HG02938 (cell line): ENCODE measurements around the gene COL7A1.
"Not testable (repeated sequence)": the region's sequence is repeated elsewhere in the genome, so short reads cannot be mapped to it uniquely, and the experiment has no call there.

Experiments used
- ATAC-seq: cut with Tn5 transposase; IDR thresholded peaks from one replicate; pipeline ENCODE4 v1.9.1; 2021; ENCODE audit warnings: mild to moderate bottlenecking, moderate library complexity; ENCODE audit not compliant: unreplicated experiment

COL7A1 gene

GRCh38 chr3:48565186-48565585 is 29.9 kb downstream of the COL7A1 start:
- ATAC-seq: no peak

- ATAC-seq: no peak
These were observed 30.5 kb downstream of the COL7A1 start for GRCh38 chr3:48564667-48565066.

- ATAC-seq: no peak
These were observed 31.1 kb downstream of the COL7A1 start for GRCh38 chr3:48564022-48564421.

GRCh38 chr3:48563382-48563918 is 31.7 kb downstream of the COL7A1 start, which contains the start of gene UCN2:
Gene UCN2, minus strand, starts transcription at chr3:48563781. Its CDS starts 657 bp downstream, at chr3:48563124.
- no peak for ATAC-seq

GRCh38 chr3:48562367-48563095 is 32.6 kb downstream of the COL7A1 start:
- no peak for ATAC-seq

GRCh38 chr3:48561045-48561736 is 33.9 kb downstream of the COL7A1 start:
- ATAC-seq: no peak

GRCh38 chr3:48560648-48561018 is 34.5 kb downstream of the COL7A1 start:
- no peak for ATAC-seq

- no peak for ATAC-seq
These were observed 36.5 kb downstream of the COL7A1 start for GRCh38 chr3:48558493-48559134.

- peak; percentile 82 for ATAC-seq
These were observed 38.1 kb downstream of the COL7A1 start, which contains the start of gene PFKFB4 for GRCh38 chr3:48556796-48557626. Gene PFKFB4, minus strand, starts transcription at chr3:48556803. Its CDS starts 26 bp downstream, at chr3:48556777.

- ATAC-seq: no peak
These were observed 39.0 kb downstream of the COL7A1 start for GRCh38 chr3:48555949-48556795.

- ATAC-seq: no peak
These were observed 39.7 kb downstream of the COL7A1 start for GRCh38 chr3:48555231-48555948.

GRCh38 chr3:48553886-48554845 is 41.0 kb downstream of the COL7A1 start:
- ATAC-seq: no peak

- no peak for ATAC-seq
These were observed 41.8 kb downstream of the COL7A1 start for GRCh38 chr3:48553361-48553760.

- ATAC-seq: no peak
These were observed 42.8 kb downstream of the COL7A1 start for GRCh38 chr3:48552111-48552951.

- ATAC-seq: not testable (repeated sequence)
These were observed 43.5 kb downstream of the COL7A1 start for GRCh38 chr3:48551651-48552050.

- no peak for ATAC-seq
These were observed 46.1 kb downstream of the COL7A1 start for GRCh38 chr3:48548729-48549705.
